ENCODE results near the gene CLCN5.

Gene CLCN5

GRCh38 chrX:49972328-49972860 lies 50.0 kb downstream of the CLCN5 start:
- no peak for DNase-seq (ENCODE audit: low spot score)
- TF ChIP-seq, protein P1, sequence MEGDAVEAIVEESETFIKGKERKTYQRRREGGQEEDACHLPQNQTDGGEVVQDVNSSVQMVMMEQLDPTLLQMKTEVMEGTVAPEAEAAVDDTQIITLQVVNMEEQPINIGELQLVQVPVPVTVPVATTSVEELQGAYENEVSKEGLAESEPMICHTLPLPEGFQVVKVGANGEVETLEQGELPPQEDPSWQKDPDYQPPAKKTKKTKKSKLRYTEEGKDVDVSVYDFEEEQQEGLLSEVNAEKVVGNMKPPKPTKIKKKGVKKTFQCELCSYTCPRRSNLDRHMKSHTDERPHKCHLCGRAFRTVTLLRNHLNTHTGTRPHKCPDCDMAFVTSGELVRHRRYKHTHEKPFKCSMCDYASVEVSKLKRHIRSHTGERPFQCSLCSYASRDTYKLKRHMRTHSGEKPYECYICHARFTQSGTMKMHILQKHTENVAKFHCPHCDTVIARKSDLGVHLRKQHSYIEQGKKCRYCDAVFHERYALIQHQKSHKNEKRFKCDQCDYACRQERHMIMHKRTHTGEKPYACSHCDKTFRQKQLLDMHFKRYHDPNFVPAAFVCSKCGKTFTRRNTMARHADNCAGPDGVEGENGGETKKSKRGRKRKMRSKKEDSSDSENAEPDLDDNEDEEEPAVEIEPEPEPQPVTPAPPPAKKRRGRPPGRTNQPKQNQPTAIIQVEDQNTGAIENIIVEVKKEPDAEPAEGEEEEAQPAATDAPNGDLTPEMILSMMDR (IDR thresholded peaks at IDR 0.05; ENCODE audit: borderline replicate concordance, control extremely low read depth, extremely low read depth, insufficient read depth, missing control alignments): no peak
- in situ Hi-C loops (cut with MboI; ENCODE audit: low sequenced_read_pairs, unreplicated experiment): no loop called here

DNA sequence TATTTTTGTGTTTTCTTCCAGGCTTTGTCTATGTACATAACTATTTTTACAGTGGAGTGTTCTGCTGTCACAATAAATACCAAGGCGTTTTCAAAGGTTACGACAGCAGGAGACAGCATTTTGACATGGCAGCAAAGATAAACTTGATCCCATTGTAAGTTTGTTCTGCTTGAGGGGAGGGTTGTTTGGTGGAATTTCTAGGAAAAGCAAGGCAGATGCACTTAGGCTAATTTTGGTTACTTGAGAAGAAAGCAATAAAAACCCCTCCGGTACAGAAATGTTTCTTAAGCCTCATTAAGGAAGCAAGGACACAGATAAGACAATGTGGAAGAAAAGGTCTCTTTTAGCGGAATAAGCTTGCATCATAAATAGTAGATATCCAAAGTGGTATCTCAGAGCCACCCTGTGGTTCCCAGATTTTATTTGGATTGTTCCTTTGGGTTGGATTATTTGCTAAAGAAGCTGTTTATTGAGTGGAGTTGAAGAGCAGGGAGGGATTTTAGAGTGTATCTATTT lies 54.3 kb downstream of the CLCN5 start:
- no peak for DNase-seq (ENCODE audit: low spot score)

DNA sequence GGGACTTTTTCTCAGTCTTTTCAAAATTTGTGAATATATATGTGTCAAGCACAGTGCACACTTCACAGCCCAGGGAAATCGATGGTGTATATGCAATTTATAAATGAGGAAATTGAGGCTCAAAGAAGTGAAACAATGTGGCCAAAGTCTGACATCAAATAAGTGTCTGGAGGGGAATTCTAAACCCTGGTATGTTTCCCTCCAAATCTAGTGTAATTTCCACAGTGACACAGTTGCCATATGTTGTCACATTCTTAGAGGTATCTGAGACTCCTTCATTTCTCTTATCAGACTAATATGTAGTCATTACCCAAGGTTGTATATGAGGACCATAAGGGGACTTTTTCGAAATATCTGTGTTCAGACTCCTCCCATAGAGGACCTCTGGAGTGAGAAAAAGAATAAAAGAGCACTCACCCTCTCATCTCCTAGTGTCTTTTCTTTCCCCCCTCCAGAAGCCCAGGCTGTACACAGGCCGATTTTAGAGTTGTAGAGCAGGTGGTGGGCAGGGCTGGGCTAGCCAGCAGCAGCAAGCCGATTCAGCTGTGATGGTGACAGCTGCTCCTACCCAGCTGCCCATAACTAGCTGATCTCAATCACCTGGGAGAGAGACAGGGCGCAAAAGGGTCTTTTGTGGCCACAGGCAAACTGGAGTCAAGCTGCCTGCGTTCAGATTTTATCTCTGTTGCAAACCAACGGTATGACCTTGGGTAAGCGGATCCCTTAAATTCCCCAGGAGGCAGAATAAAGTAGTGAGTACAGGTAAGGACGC lies 55.1 kb downstream of the CLCN5 start:
- in situ Hi-C loops (cut with MboI; ENCODE audit: low sequenced_read_pairs, unreplicated experiment): no loop called here
- TF ChIP-seq, protein P1 (IDR thresholded peaks at IDR 0.05; ENCODE audit: borderline replicate concordance, control extremely low read depth, extremely low read depth, insufficient read depth, missing control alignments): no peak
- DNase-seq (ENCODE audit: low spot score): no peak

More for the DNA sequence above, 54.3 kb downstream of the CLCN5 start:
- in situ Hi-C loops (cut with MboI; ENCODE audit: low sequenced_read_pairs, unreplicated experiment): no loop called here
- TF ChIP-seq, protein P1 (IDR thresholded peaks at IDR 0.05; ENCODE audit: borderline replicate concordance, control extremely low read depth, extremely low read depth, insufficient read depth, missing control alignments): no peak

DNA sequence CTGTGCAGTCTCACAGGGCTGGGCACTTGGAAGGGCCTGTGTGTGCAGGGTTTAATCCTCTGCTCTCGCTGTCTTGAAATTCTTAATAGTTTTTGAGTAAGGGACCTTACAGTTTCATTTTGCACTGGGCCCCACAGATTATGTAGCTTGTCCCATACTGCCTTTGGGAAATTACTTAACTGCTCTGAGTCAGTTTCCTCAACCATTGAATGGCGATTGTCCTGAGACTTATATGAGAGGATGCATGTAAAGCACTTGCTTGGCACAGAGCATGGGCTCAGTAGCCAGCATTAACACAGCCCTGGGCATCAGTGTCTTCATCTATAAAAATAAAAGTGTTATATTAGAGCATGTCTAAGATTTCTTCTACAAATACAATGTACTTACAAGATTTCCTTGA lies 55.8 kb downstream of the CLCN5 start:
- DNase-seq (ENCODE audit: low spot score): no peak
- in situ Hi-C loops (cut with MboI; ENCODE audit: low sequenced_read_pairs, unreplicated experiment): no loop called here
- TF ChIP-seq, protein P1 (IDR thresholded peaks at IDR 0.05; ENCODE audit: borderline replicate concordance, control extremely low read depth, extremely low read depth, insufficient read depth, missing control alignments): no peak

DNA sequence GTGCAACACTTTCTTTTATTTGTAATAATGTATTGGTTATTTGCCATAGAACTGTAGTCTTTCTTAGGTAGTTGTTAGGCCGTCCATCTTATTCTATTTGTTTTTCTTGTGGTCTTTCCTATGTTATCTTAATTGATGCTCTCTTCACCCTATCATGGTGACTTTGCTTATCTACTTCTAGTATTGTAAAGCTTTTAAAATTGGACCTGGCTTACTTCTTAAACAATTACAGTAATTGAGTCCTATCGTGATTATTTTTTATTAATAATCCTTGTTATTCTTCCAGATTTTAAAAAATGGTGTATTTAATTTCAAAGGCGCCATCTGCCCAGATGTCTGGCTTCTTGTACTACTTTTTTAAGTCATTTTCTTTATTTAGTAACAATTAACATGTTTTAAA lies 63.7 kb downstream of the CLCN5 start:
- TF ChIP-seq, protein P1 (IDR thresholded peaks at IDR 0.05; ENCODE audit: borderline replicate concordance, control extremely low read depth, extremely low read depth, insufficient read depth, missing control alignments): no peak
- no peak for DNase-seq (ENCODE audit: low spot score)
- in situ Hi-C loops (cut with MboI; ENCODE audit: low sequenced_read_pairs, unreplicated experiment): no loop called here

DNA sequence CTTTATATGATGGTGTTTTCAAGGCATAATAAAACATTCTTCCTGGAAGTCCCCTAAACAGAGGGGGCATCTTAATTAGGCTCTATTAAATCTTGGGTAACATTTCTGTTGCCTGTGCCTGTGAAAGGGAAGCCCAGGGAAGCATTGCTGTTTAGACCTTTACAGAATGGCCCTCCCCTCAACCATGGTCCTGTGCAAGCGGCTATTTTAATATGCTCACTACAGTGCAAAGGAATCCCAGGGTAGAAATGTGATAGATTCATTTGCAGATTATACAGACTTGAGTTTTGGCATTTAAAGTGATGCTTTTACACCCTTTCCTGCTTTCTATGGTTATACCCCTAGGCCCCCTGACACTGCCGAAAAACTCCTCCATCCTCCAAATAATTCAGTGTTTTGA lies 65.3 kb downstream of the CLCN5 start:
- in situ Hi-C loops (cut with MboI; ENCODE audit: low sequenced_read_pairs, unreplicated experiment): no loop called here
- no peak for DNase-seq (ENCODE audit: low spot score)

More for the DNA sequence above, 65.3 kb downstream of the CLCN5 start:
- TF ChIP-seq, protein P1 (IDR thresholded peaks at IDR 0.05; ENCODE audit: borderline replicate concordance, control extremely low read depth, extremely low read depth, insufficient read depth, missing control alignments): no peak

All from GM13976 (cell line).